GM23248 (cell line): ENCODE measurements around the gene KRT83. TPM values are rescaled to one million over a fixed set of nuclear protein-coding genes. Genes with fewer than 3 reads are reported as not detected.
A peak's percentile ranks its signal among the peaks of the same experiment; 100 is the strongest.

Experiments
- DNase-seq: peaks from one replicate; pipeline ENCODE4 v3.0.0-alpha.2; 2015
- H2AFZ ChIP-seq: fragments of 200-600 bp; sonication (generic); 2 replicates; pipeline ENCODE4 v1.6.1; 2016; ENCODE audit warnings: antibody characterized with exemption
- H3F3A ChIP-seq: fragments of 200-600 bp; sonication (generic); 2 replicates; pipeline ENCODE4 v1.6.1; 2016; ENCODE audit warnings: mild to moderate bottlenecking, antibody characterized with exemption, mixed run types; ENCODE audit not compliant: insufficient read depth
- H3K27ac ChIP-seq: fragments of 200-600 bp; sonication (generic); 2 replicates; pipeline ENCODE4 v1.5.1; 2016; ENCODE audit warnings: mild to moderate bottlenecking
- H3K27me3 ChIP-seq: fragments of 200-600 bp; sonication (generic); replicated peaks from 2 replicates; pipeline ENCODE4 v1.6.1; 2016; ENCODE audit warnings: mild to moderate bottlenecking; ENCODE audit not compliant: insufficient read depth
- H3K36me3 ChIP-seq: fragments of 200-600 bp; sonication (generic); 2 replicates; pipeline ENCODE4 v1.6.1; 2016; ENCODE audit warnings: low read depth, mild to moderate bottlenecking
- H3K4me1 ChIP-seq: fragments of 200-600 bp; sonication (generic); 2 replicates; pipeline ENCODE4 v1.6.1; 2016; ENCODE audit warnings: mild to moderate bottlenecking; ENCODE audit not compliant: insufficient read depth
- H3K4me2 ChIP-seq: fragments of 200-600 bp; sonication (generic); one replicate; pipeline ENCODE4 v1.6.1; 2016; ENCODE audit warnings: mild to moderate bottlenecking; ENCODE audit not compliant: unreplicated experiment
- H3K4me3 ChIP-seq: fragments of 200-600 bp; sonication (generic); 2 replicates; pipeline ENCODE4 v1.5.1; 2016; ENCODE audit warnings: mild to moderate bottlenecking
- H3K79me2 ChIP-seq: fragments of 200-600 bp; sonication (generic); 2 replicates; pipeline ENCODE4 v1.6.1; 2016; ENCODE audit warnings: mild to moderate bottlenecking; ENCODE audit not compliant: insufficient read depth
- H3K9ac ChIP-seq: fragments of 200-600 bp; sonication (generic); 2 replicates; pipeline ENCODE4 v1.6.1; 2016; ENCODE audit warnings: mild to moderate bottlenecking
- H3K9me2 ChIP-seq: fragments of 200-600 bp; sonication (generic); 2 replicates; pipeline ENCODE4 v1.6.1; 2016; ENCODE audit warnings: mixed run types, mild to moderate bottlenecking, moderate library complexity; ENCODE audit not compliant: insufficient read depth
- H3K9me3 ChIP-seq: fragments of 200-600 bp; sonication (generic); one replicate; pipeline ENCODE4 v1.6.1; 2017; ENCODE audit warnings: low read depth
- H4K20me1 ChIP-seq: fragments of 200-600 bp; sonication (generic); 2 replicates; pipeline ENCODE4 v1.6.0; 2016; ENCODE audit not compliant: insufficient read depth
- EZH2 ChIP-seq: fragments of 200-600 bp; sonication (generic); IDR thresholded peaks from 2 replicates; pipeline ENCODE4 v1.6.1; 2018; ENCODE audit warnings: antibody characterized with exemption, mild to moderate bottlenecking; ENCODE audit not compliant: insufficient read depth, poor library complexity, severe bottlenecking
- EZH2phosphoT487 ChIP-seq: fragments of 200-600 bp; sonication (generic); IDR thresholded peaks from 2 replicates; pipeline ENCODE4 v1.6.1; 2018; ENCODE audit warnings: antibody characterized with exemption, moderate library complexity, mild to moderate bottlenecking, low read depth; ENCODE audit not compliant: insufficient read depth
- WGBS, 2 experiments: methylation state at CpG; one replicate each; pipeline ENCODE4 v1.1.6; 2015 to 2017; ENCODE audit warnings: low lambda C conversion rate in 2 of 2, low coverage in 1 of 2; ENCODE audit errors: missing lambda C conversion rate in 2 of 2; 5-methylcytosine and 5-hydroxymethylcytosine counted together
- in situ Hi-C: fragments of 300-500 bp; cut with MboI; formaldehyde crosslinking; loops from 2 replicates; pipeline ENCODE4 v1.15.0; 2020
- polyA plus RNA-seq: library from polyadenylated mRNA; unstranded; fragments of >200 nt; fragmentation: Nextera tagmentation; extraction: Ambion mirVana; gene quantifications from 2 replicates; pipeline ENCODE4 v1.2.1, GENCODE V29; 2016
- total RNA-seq: library from RNA; depleted of rRNA; stranded (reverse); fragments of >200 nt; shearing (Covaris generic); gene quantifications from 2 replicates; pipeline ENCODE4 v1.2.3, GENCODE V29; 2014

The KRT83 gene
- total and polyA plus RNA-seq, 2 experiments from 2014 or later, result not detected

DNA sequence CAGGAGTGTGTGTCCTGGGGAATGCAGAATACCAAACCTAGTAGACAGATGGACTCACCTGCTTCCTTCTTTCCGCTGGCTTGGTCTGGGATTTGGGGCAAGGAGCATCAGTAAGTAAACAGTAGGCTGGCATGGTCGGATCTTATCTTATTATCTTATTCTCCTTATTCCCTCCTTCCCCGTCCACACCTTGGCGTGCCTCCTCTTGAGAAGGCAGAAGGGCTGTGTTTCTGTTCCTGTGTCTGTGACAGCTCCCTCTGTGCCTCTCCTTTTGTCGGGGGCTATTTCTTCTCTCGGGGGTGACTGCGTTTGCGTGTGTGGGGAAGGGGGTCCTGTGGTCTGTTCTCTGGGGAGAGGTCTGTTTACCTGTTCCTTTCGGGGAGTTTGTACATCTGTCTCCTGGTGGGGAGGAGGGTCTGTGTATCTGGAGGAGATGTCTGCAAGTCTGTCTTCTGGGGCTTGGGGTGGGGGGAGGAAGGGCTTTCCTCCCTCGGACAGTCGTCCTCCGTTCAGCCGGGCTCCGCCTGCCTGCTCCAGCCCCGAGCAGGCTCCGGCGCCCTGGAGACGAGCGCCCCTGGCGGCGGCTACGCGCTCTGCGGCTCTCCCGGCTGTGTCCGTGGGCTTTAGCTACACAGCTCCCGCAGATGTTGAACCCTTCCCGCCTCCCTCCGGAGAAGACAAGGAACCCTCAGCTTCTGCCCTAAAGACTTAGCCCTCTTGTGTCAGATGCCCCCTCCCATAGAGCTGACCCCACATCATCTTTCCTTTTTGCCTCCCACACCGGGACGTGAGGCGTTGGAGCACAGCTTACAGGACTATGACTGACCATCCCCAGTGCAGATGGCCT is 42.4 kb downstream of the KRT83 start:
- TF ChIP-seq EZH2phosphoT487 (no peak), EZH2 (no peak)
- peak; percentile 81 for DNase-seq
- peaks cover 25% of the 10 kb centered on the region for H3F3A ChIP-seq
- H3K9me3 ChIP-seq, result no peaks in the 10 kb centered on the region
- H3K4me3 ChIP-seq, result peak overlapping the region; percentile 63
- peak overlapping the region; percentile 100 for H3K27ac ChIP-seq
- peak overlapping the region; percentile 92 for H3K9ac ChIP-seq
- 47% methylated on average over 16 to 17 of the region's 32 CpGs for WGBS, 2 experiments
- peak overlapping the region; percentile 92 for H3K4me2 ChIP-seq
- peaks cover 31% of the 10 kb centered on the region for H3K4me1 ChIP-seq
- peak overlapping the region; percentile 94 for H2AFZ ChIP-seq
- no peaks in the 10 kb centered on the region for H3K9me2 ChIP-seq
- H4K20me1 ChIP-seq, result no peaks in the 10 kb centered on the region
- H3K27me3 ChIP-seq, result no peaks in the 10 kb centered on the region
- no peaks in the 10 kb centered on the region for H3K79me2 ChIP-seq
- H3K36me3 ChIP-seq, result no peaks in the 10 kb centered on the region
- in situ Hi-C loops, result no loop called here

DNA sequence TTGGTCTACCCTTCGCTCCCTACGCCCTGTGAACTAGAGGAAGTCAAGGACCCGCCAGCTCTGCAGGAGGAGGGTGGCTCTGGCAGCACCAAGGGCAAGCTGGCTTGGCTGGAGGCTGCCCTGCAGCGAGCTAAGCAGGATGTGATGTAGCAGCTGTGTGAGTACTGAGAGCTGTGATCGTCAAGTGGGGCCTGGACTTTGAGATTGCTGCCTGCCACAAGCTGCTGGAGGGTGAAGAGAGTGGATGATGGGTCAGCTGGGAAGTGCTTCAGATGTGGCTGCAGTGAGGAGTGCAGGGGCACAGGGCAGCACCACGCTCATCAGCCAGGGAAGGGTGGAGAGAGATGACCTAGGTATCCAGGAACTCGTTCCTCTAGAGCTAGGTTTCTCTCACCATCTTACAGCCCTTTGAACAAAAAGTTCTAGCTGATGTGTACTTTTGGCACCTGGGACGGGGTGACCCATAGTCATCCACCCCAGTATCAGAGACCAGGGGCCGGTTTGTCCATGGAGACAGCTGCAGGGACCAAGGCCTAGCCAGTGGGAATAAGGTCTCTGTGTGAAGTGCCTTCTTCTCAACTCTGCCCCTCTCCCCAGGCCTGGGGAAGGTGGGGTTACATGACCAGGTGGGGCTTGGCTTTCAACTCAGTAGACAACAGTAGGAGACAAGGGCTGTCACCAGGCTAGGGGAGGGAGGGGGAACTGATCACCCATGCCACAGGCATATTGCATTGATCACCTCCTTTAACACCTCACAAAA is 43.5 kb downstream of the KRT83 start:
- no peak for DNase-seq
- Histone ChIP-seq H3K9me3 (no peaks in the 10 kb centered on the region), H3K9me2 (no peaks in the 10 kb centered on the region), H3K4me1 (peaks cover 31% of the 10 kb centered on the region), H3F3A (peaks cover 25% of the 10 kb centered on the region), H3K9ac (no peak overlapping the region), H2AFZ (no peak overlapping the region), H3K4me3 (no peak overlapping the region), H3K36me3 (no peaks in the 10 kb centered on the region), H3K79me2 (no peaks in the 10 kb centered on the region), H3K4me2 (no peak overlapping the region), H4K20me1 (no peaks in the 10 kb centered on the region), H3K27ac (no peak overlapping the region), H3K27me3 (no peaks in the 10 kb centered on the region)
- TF ChIP-seq EZH2phosphoT487, result no peak
- TF ChIP-seq EZH2, result no peak
- WGBS, 2 experiments, result 94 to 97% methylated on average over 9 of the region's 9 CpGs
- in situ Hi-C loops, result no loop called here

DNA sequence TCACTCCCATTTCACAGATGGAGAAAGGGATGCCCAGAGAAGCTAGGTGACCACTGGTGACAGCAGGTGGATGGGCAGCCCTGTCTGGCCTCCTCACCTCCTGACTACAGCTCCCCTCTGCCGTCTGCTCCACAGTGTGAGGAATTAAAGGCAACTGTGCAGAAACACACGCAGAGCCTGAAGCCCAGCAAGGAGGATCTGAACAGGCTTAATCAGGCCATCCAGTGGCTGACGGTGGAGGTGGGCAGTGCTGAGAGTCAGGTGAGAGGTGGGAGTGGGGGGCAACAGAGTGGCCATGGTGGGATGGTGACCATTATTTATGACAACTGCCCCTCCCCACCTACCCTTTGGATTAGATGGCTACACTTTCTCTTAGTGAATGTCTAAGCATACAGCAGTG is 45.5 kb downstream of the KRT83 start:
- no peak overlapping the region for H3K4me2 ChIP-seq
- peaks cover 15% of the 10 kb centered on the region for H3F3A ChIP-seq
- no peak overlapping the region for H3K4me3 ChIP-seq
- H3K79me2 ChIP-seq, result no peaks in the 10 kb centered on the region
- TF ChIP-seq EZH2 (no peak), EZH2phosphoT487 (no peak)
- no peak overlapping the region for H3K9ac ChIP-seq
- no peak overlapping the region for H3K27ac ChIP-seq
- no peaks in the 10 kb centered on the region for H3K9me3 ChIP-seq
- DNase-seq, result no peak
- no peaks in the 10 kb centered on the region for H4K20me1 ChIP-seq
- H3K9me2 ChIP-seq, result no peaks in the 10 kb centered on the region
- WGBS, 2 experiments, result 79 to 84% methylated on average over 3 of the region's 3 CpGs
- in situ Hi-C loops, result no loop called here
- no peaks in the 10 kb centered on the region for H3K36me3 ChIP-seq
- H3K27me3 ChIP-seq, result no peaks in the 10 kb centered on the region
- H2AFZ ChIP-seq, result no peak overlapping the region
- peaks cover 21% of the 10 kb centered on the region for H3K4me1 ChIP-seq

DNA sequence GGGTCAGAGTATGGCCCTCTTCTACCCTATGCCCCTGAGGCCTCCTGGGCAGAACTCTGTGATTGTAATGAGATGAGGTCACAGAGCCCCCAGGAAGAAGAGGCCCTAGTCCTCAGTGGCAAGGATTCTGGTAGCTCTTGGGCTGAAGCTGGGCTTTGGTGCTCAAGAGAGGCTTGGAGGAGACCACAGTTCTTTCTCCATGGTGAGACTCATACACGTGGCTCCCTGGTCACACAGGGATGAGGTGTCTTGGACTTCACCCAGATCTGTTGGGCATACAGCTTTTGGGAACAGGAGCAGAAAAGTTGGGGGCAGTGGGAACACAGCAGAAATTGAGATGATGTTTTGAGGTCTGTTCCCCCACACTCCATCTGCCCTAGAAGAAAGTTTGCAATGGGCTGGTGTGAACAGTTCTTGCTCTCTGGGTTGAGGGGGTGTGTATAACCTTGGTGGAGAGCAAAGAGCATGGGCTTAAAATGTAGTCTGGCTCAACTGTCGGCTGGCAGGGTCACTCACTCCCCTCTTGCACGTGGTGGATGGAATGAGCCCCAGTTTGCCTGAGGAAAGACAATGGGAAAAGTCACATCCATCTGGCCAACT is 46.6 kb downstream of the KRT83 start, which contains the start of gene KRT86:
KRT86 (plus strand) TSS at position 125 of the 600 bp plus-strand sequence. CDS start 27,272 bp downstream, outside the sequence.
- in situ Hi-C loops, result no loop called here
- Histone ChIP-seq H3K4me1 (peaks cover 11% of the 10 kb centered on the region), H3K9me3 (no peaks in the 10 kb centered on the region), H3K9me2 (no peaks in the 10 kb centered on the region), H3K27me3 (no peaks in the 10 kb centered on the region), H4K20me1 (no peaks in the 10 kb centered on the region), H3K4me3 (no peak within 1 kb of the TSS), H2AFZ (no peak within 1 kb of the TSS), H3F3A (peaks cover 5% of the 10 kb centered on the region), H3K79me2 (no peaks in the 10 kb centered on the region), H3K9ac (no peak within 1 kb of the TSS), H3K27ac (no peak within 1 kb of the TSS), H3K4me2 (no peak within 1 kb of the TSS), H3K36me3 (no peaks in the 10 kb centered on the region)
- TF ChIP-seq EZH2 (no peak), EZH2phosphoT487 (no peak)
- peak; percentile 26 for DNase-seq
- WGBS, 2 experiments, result 48 to 57% methylated on average over 3 of the region's 3 CpGs
